ENCODE results near the gene DSCAML1.

DSCAML1 gene

DNA sequence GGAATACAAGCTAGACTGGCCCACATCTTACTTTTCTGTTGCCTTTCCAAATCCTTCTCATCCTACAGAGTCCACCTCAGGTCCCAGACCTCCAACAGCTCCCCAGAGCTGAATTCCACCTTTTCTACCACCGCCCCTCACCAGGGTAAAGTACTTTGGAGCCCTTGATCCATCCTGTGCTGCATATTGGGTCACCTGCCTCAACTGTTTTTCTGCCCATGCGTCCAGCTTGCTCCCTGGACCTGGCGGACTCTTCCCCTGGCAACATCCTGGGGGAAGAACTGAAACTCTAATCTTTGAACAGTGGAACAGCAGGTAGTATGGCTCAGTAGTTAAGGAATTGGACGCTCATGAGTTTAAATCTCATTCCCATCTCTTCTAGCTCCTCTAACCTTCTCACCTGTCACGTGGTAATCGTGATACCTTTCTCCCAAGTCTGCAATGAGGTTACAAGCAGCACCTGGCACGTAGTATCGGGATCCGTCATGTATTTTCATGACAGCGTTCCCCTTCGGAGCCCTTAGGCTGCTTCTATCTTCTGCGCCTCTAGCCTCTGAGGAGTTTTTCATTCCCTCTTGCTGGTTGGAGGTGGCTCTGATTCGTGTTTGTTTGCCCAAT, 371.2 kb downstream of the DSCAML1 start:
- DNase-seq (ENCODE audit: low spot score): no peak

DNA sequence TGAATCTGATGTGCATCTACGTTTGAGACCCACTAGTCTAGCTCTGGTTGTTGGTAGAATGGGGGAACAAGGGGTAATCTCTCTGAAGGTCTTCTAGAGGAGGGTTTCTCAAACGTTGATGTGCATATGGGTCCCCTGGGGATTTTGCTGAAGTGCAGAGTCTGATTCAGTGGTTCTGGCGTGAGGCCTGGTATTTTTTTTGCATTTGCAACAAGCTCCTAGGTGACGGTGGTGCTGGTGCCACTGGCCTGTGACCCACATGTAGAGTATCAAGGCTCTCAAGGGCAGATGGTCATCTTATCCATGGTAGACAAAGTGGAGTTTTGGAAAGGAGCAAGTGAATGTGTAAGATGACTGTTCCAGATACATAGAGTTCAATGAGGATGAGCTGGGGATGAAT, 372.2 kb downstream of the DSCAML1 start:
- DNase-seq (ENCODE audit: low spot score): no peak

DNA sequence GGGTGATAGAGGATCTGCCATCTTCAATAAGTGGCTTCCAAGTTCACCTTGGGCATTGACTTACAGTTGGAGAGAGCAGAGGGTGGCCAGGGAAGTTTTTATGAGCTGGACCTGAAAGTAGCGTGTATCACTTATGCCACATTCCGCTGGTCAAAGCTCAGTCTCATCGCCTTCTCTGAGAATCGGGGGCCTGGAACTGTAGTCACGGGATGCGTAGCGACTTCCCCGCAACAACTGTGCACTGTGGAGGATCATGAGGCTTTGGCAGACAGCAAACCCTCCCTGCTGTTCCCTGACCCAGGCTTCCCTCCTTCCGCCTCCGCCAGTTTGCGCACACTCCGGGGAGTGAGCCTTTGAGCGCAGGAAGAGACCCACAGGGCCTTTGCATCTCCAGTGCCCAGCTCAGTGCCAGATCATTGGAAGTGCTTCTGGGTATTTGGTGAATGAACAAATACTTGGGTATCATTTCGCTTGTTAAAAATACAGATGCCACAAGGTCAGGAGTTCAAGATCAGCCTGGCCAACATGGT, 373.9 kb downstream of the DSCAML1 start:
- DNase-seq (ENCODE audit: low spot score): no peak

DNA sequence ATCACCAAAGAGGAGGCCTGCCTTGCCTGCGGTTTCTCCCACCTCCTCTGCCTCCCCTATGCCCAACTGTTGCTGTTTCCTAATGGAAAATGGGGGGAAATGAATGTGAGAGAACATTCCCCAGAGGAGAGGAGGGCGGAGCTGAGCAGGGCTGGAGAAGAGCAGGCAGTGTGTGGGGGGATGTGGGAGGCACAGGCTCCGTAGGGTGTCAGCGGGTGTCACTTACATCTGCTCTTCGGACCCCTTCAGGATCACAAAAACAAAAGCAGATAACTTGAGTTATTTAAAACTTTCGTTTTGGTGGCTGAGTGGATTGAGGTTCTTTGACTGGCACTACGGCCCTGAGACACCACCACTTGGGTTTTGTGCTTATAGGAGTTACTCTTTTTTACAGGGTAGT, 375.5 kb downstream of the DSCAML1 start:
- DNase-seq (ENCODE audit: low spot score): no peak

DNA sequence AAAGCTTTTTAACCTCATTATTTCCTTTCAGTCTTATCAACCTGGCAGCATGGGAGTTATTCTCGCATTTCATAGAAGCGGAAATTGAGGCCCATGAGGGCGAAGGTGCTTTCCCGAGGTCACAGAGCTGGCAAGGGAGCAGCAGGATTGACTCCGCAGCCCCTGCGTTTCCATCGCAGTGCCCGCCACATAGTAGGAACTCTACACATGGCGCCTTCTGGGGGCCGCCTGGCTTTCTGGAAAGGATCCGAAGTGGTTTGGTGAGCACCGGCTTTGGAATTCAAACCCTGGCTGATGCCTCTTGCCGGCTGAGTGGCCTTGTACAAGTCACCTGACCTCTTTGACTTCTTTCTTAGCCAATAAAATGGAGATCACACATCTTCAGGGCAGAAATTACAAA, 376.0 kb downstream of the DSCAML1 start:
- DNase-seq (ENCODE audit: low spot score): no peak

DNA sequence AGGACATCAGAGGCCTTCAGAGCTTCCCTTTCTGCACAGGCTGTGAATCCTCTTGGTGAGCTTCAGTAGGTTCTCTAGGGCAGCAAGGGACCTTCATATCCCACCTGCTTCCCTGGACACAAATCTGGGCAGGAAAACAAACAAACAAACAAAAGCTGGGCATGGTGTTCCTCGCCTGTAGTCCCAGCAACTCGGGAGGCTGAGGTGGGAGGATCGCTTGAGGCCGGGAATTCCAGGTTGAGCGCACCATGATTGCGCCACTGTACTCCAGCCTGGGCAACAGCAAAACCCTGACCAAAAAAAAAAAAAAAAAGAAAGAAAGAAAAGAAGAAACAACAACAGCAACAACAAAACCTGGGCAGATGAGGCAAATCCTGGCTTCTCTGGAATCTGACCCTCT, 376.4 kb downstream of the DSCAML1 start:
- DNase-seq (ENCODE audit: low spot score): no peak

DNA sequence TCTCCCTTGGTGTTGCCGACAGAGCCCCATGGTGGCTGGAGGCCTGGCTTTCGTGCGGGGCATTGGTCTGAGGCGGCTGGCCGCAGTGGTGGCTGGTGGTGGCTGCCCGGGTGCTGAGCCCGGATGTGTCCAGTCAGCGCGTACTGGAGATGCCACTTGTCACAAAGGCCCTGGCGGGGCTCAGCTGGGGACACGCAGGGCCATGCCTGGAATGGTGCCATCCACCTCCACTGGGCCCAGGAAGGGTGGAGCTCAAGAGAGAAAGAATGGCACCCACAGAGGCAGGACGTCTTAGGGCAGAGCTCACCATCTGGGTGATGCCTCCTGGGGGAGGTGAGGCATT, 376.9 kb downstream of the DSCAML1 start:
- DNase-seq (ENCODE audit: low spot score): no peak

GRCh38 chr11:117419482-117420142, 377.4 kb downstream of the DSCAML1 start:
- DNase-seq (ENCODE audit: low spot score): no peak

- no peak for DNase-seq (ENCODE audit: low spot score)
These were observed 378.1 kb downstream of the DSCAML1 start for GRCh38 chr11:117418737-117419481.

- DNase-seq (ENCODE audit: low spot score): no peak
These were observed 379.2 kb downstream of the DSCAML1 start for GRCh38 chr11:117417856-117418255.

DNA sequence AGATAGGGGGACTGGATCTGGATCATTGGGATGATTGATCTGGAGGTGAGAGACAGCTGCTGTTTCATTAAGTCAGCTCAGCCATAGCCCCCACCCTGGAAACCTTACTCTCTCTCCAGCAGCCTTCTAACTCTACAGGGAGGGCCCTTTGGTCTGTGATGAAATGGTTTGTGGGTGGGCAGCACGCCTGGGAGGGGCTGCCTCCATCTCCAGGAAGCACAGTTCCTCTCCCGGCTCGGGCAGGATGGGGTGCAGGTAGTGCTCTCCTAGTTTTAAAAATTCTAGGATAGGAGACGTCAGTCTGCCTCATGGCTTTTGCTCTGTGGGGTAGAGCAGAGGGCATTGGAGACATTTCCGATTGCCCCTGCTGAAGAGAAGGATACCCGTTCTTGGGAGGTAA, 379.7 kb downstream of the DSCAML1 start:
- DNase-seq (ENCODE audit: low spot score): no peak

DNA sequence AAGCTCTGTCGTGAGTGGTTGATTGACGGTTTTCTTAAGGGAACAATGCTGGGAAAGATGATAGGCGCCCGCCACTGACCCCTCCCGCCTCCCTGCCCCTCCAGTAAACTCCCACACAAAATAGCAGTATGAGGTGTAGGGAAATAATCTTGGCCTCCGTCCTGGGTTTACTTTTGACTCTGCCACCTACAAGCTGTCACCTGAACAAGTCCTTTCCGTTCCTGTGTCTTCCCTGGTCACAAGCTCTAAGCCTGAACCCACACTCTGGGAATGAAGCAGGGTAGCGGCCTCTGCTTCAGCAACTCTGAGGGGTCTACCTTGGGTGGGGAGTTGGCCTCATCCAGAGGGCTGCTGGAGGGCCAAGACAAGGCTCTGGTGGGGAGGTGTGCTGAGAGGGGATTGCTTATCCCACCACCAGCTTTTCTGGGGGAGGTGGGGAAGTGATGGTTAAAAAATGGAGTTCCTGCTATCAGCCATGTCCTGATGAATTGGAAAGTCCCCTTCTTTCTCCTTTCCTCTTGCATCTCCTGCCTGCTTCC, 381.6 kb downstream of the DSCAML1 start:
- no peak for DNase-seq (ENCODE audit: low spot score)

DNA sequence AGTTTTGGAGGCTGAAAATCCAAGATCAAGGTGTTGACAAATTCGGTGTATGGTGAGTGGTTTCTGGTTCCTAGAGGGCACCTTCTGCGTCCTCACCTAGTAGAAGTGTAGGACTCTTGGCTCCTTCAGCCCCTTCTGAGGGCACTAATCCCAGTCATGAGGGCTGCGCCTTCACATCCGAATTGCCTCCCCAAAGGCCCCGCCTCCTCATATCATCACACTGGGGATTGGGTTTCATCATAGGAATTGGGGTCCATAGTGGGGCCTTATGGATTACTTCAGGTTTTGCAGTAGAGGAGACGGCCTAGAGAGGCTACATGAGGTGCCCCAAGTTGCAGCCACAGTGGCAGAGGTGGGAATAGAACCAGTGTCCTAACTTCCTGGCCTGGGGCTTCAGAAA, 382.3 kb downstream of the DSCAML1 start:
- no peak for DNase-seq (ENCODE audit: low spot score)

GRCh38 chr11:117413616-117414015, 383.4 kb downstream of the DSCAML1 start:
- no peak for DNase-seq (ENCODE audit: low spot score)

- DNase-seq (ENCODE audit: low spot score): no peak
These were observed 384.3 kb downstream of the DSCAML1 start for GRCh38 chr11:117412653-117413275.

- DNase-seq (ENCODE audit: low spot score): no peak
These were observed 384.8 kb downstream of the DSCAML1 start for GRCh38 chr11:117412176-117412575.

GRCh38 chr11:117411736-117412135, 385.3 kb downstream of the DSCAML1 start:
- DNase-seq (ENCODE audit: low spot score): no peak

DNA sequence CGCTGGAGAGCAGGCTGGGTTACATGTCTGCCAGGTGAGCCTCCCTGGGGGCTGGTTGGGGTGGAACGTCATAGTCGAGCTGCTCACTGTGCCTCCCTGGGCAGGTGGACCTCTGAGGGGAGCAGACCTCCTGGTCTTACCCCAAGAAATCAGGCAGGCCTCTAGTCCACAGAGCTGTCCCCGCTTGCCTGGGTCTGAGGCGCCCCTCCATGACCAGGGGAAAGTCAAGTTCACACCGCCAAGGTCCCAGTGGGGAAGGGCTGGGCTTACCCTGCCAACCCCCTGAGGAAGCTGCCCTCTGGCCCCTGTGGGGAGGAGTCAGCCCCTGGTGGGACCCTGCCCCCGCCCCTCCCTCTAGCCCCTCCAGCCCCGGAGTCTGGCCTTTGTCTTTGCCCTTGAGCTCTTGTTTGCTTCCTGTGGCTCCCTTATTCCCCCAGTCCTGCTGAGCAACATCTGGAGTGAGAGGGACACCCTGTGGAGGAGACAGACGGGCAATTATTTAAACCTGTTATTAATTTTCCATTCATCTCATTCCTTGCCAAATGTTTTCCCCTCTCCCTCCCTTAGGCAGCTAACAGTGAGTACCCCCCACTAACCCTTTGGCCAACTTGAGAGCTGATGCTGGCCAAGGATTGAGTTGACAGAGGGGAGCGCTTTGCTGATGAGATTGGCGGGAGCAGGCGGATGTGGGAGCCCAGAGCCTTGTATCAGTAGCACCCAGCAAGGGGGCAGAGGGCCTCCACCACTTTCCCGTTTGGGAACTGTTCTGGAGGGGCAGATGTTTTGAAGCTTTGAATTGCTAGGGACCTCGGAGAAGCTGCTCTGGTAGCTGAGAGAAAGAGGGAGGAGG, 385.9 kb downstream of the DSCAML1 start:
- DNase-seq (ENCODE audit: low spot score): no peak

DNA sequence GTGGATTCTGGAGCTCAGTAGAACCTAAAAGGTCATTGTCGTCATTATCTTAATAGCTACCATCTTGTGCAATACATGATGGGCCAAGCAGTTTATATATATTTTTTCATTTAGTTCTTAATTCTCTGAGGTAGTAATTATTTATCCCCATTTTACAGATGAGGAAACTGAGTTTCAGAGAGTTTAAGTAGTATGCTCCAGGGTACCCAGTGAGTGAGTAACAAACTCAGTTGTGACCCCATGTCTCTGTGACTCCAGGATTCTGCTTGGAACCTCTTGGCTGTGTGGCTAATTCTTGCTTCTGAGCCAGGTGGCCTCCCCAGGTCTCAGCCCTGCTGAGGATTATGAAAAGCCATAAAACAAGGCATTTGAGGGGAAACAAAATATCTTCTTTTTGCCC, 386.8 kb downstream of the DSCAML1 start:
- DNase-seq (ENCODE audit: low spot score): no peak

GRCh38 chr11:117409511-117409910, 387.5 kb downstream of the DSCAML1 start:
- no peak for DNase-seq (ENCODE audit: low spot score)

DNA sequence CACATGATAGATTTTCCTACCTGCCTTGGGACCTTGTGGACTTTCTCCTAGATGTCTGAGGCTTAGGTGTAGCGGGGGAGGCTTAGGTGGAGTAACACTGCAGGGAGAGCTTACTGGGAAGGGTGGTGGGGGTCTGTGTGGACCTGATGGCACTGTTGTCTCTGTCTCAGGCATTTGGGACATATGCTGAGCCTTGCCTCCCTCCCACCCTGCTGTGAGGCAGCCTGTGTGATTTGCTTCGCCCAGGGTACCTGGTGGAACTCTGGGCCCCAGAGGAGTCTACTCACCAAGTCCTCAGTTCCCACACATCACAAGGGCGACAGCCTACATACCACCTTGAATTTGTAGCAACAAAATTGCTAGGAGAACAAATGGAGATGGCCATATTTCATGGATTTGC, 388.7 kb downstream of the DSCAML1 start:
- DNase-seq (ENCODE audit: low spot score): no peak

DNA sequence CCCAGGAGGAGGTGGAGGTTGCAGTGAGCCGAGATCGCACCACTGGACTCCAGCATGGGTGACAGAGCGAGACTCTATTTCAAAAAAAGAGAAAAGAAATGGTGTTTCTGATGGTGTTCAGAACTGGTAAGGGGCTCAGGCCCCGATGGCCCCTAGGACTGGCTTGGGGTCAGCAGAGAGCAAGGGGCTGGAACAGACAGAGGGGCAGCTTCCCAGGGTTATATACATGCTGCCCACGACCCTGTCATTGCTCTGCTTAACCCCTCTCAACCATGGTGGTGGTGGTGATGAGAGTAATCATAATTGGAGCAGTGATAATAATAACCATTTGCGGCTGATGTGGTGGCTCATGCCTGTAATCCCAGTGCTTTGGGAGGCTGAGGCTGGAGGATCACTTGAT, 390.0 kb downstream of the DSCAML1 start:
- DNase-seq (ENCODE audit: low spot score): no peak
